Measurements from ENCODE around the gene AFAP1. TPM values are rescaled to one million over a fixed set of nuclear protein-coding genes. Genes with fewer than 3 reads are reported as not detected.

AFAP1 gene
- total and polyA plus RNA-seq, 2 of the 4 experiments (the other 2 are of a cell fraction): 48.2 to 80.9 TPM

GRCh38 chr4:7734651-7735260, 204.9 kb downstream of the AFAP1 start:
- Histone ChIP-seq H4K8ac (ENCODE audit: low read depth in 2 of 2, low read length in 2 of 2) (no peak overlapping the region), H3K79me1 (ENCODE audit: low read depth in 1 of 2, low read length in 2 of 2) (no peaks in the 10 kb centered on the region), H3K4me3 (ENCODE audit: insufficient read depth, low read depth, low read length) (no peak overlapping the region), H3K27ac (ENCODE audit: insufficient read depth, low read length) (no peak overlapping the region), H3K36me3 (ENCODE audit: control insufficient read depth, insufficient read depth, low read length) (no peaks in the 10 kb centered on the region), H3K18ac (ENCODE audit: low read depth, low read length) (no peak overlapping the region), H2AK5ac (ENCODE audit: low read depth, low read length) (no peak overlapping the region), H3K9me1 (ENCODE audit: insufficient read depth, low read length) (no peaks in the 10 kb centered on the region), H4K91ac (ENCODE audit: insufficient read depth, low read depth, low read length) (no peak overlapping the region), H2BK20ac (ENCODE audit: low read depth, low read length) (no peak overlapping the region), H3K4ac (ENCODE audit: low read depth, low read length) (no peak overlapping the region), H3K27me3 (ENCODE audit: control insufficient read depth, insufficient read depth, low read length) (peaks cover 27% of the 10 kb centered on the region), H3K4me1 (ENCODE audit: control insufficient read depth, insufficient read depth, low read length) (no peaks in the 10 kb centered on the region), H2AK9ac (replicated peaks; ENCODE audit: low read depth, low read length, poor library complexity) (no peak overlapping the region), H2BK120ac (ENCODE audit: low read depth, low read length) (no peak overlapping the region), H2AFZ (replicated peaks; ENCODE audit: low read length, poor library complexity) (no peak overlapping the region), H3K56ac (ENCODE audit: extremely low read depth, insufficient read depth, low read length) (no peak overlapping the region), H4K20me1 (ENCODE audit: insufficient read depth, low read length) (no peaks in the 10 kb centered on the region; the same call in 1 of the 2 replicates), H4K5ac (ENCODE audit: low read depth, low read length) (no peak overlapping the region), H3K23ac (ENCODE audit: low read depth, low read length) (no peak overlapping the region), H2BK15ac (ENCODE audit: low read depth, low read length) (no peak overlapping the region), H3K9me3 (ENCODE audit: control insufficient read depth, insufficient read depth, low read length) (no peaks in the 10 kb centered on the region), H2BK5ac (ENCODE audit: low read depth, low read length, poor library complexity, severe bottlenecking) (no peak overlapping the region), H3K9ac (ENCODE audit: low read depth, low read length) (no peak overlapping the region), H3K14ac (replicated peaks; ENCODE audit: low read depth, low read length) (no peak overlapping the region), H3K4me2 (ENCODE audit: low read depth, low read length) (no peak overlapping the region)
- CTCF ChIA-PET: no interaction called here
- dilution Hi-C loops (cut with HindIII; ENCODE audit: low sequenced_read_pairs, unreplicated experiment) (no loop called here), in situ Hi-C loops (cut with MboI; ENCODE audit: low sequenced_read_pairs) (no loop called here), intact Hi-C loops (cut with micrococcal nuclease) (no loop called here)
- 23% methylated on average over 3 of the region's 20 CpGs; no CpG with 5 or more reads in 1 of the 2 experiments for WGBS, 2 experiments (ENCODE audit: extremely low coverage in 2 of 2, insufficient read length in 1 of 2)
- no TSS peak for BruUV-seq (replicated peaks)
- no peak for ATAC-seq (ENCODE audit: low read depth)
- POLR2A ChIA-PET (ENCODE audit: unreplicated experiment): no interaction called here
- TF ChIP-seq RAD21 (IDR thresholded peaks at IDR 0.05; ENCODE audit: low read length) (no peak), ELK1 (IDR thresholded peaks at IDR 0.05; ENCODE audit: borderline replicate concordance, low read depth, low read length) (no peak), NFE2L2 (IDR thresholded peaks at IDR 0.05; ENCODE audit: low read depth, low read length) (no peak), RCOR1 (IDR thresholded peaks at IDR 0.05; ENCODE audit: insufficient replicate concordance, low read length) (no peak), FOS (IDR thresholded peaks at IDR 0.05; ENCODE audit: low read depth, low read length) (no peak), CHD1 (IDR thresholded peaks at IDR 0.05; ENCODE audit: low read depth, low read length) (no peak), MXI1 (IDR thresholded peaks at IDR 0.05; ENCODE audit: borderline replicate concordance, low read depth, low read length) (no peak), CTCF (conservative IDR thresholded peaks at IDR 0.05; ENCODE audit: low read depth, low read length) (no peak), USF2 (IDR thresholded peaks at IDR 0.05; ENCODE audit: low read depth, low read length) (no peak), CEBPB (IDR thresholded peaks at IDR 0.05; ENCODE audit: low read depth, low read length) (no peak), MAZ (IDR thresholded peaks at IDR 0.05; ENCODE audit: borderline replicate concordance, low read depth, low read length) (no peak), RFX5 (IDR thresholded peaks at IDR 0.05; ENCODE audit: low read depth, low read length) (no peak), SMC3 (IDR thresholded peaks at IDR 0.05; ENCODE audit: low read depth, low read length) (no peak), POLR2A (IDR thresholded peaks at IDR 0.05; ENCODE audit: low read depth, low read length) (no peak), BHLHE40 (IDR thresholded peaks at IDR 0.05; ENCODE audit: low read depth, low read length) (no peak), MAFK (IDR thresholded peaks at IDR 0.05; ENCODE audit: low read depth, low read length) (no peak)
- no peak for DNase-seq

Measured in IMR-90 (cell line).